PC-9 (cell line): Measurements from ENCODE around the gene DNAI2. TPM values are rescaled to one million over a fixed set of nuclear protein-coding genes. Genes with fewer than 3 reads are reported as not detected.

ENCODE experiments used
- BruUV-seq: library from RNA; stranded (reverse); fragments of 400-500 nt; replicated peaks from 2 replicates; lab custom pipeline; 2021; lab: Mats Ljungman, UMichigan
- CTCF ChIA-PET: fragments of 300-600 bp; sonication (Branson Sonifier 250); formaldehyde crosslinking; loops from one replicate; lab custom pipeline; 2022; ENCODE audit warnings: antibody characterized with exemption; lab: Charles Lee
- POLR2A ChIA-PET: fragments of 300-600 bp; sonication (Branson Sonifier 250); formaldehyde crosslinking; loops from one replicate; lab custom pipeline; 2022; ENCODE audit warnings: antibody characterized with exemption; ENCODE audit not compliant: unreplicated experiment; lab: Charles Lee
- DNase-seq, 2 experiments: peaks; one replicate each; pipeline versions ENCODE4 v3.0.0 to v3.0.0-alpha.2; 2015 to 2022; ENCODE audit warnings: mixed read lengths in 1 of 2
- H2AFZ ChIP-seq: fragments of 200-600 bp; sonication (generic); 2 replicates; pipeline ENCODE4 v1.8.1; 2017; ENCODE audit warnings: antibody characterized with exemption
- H3F3A ChIP-seq: fragments of 200-600 bp; sonication (generic); 2 replicates; pipeline ENCODE4 v1.8.1; 2017; ENCODE audit warnings: antibody characterized with exemption, mild to moderate bottlenecking, low read depth; ENCODE audit not compliant: insufficient read depth
- H3K27ac ChIP-seq: fragments of 200-600 bp; sonication (generic); 2 replicates; pipeline ENCODE4 v1.6.1; 2016; ENCODE audit warnings: mixed run types
- H3K27me3 ChIP-seq: fragments of 200-600 bp; sonication (generic); 2 replicates; pipeline ENCODE4 v1.6.1; 2016; ENCODE audit warnings: low read depth, mixed run types; ENCODE audit not compliant: insufficient read depth
- H3K36me3 ChIP-seq: fragments of 200-600 bp; sonication (generic); 2 replicates; pipeline ENCODE4 v1.6.1; 2016; ENCODE audit warnings: low read depth, mixed run types
- H3K4me1 ChIP-seq: fragments of 200-600 bp; sonication (generic); replicated peaks from 2 replicates; pipeline ENCODE4 v1.6.1; 2016; ENCODE audit warnings: mixed run types; ENCODE audit not compliant: insufficient read depth
- H3K4me2 ChIP-seq: fragments of 200-600 bp; sonication (generic); 2 replicates; pipeline ENCODE4 v1.6.1; 2017; ENCODE audit warnings: mixed run types
- H3K4me3 ChIP-seq: fragments of 200-600 bp; sonication (generic); 2 replicates; pipeline ENCODE4 v1.6.1; 2016; ENCODE audit warnings: mixed run types
- H3K79me2 ChIP-seq: fragments of 200-600 bp; sonication (generic); 2 replicates; pipeline ENCODE4 v1.6.1; 2017; ENCODE audit warnings: low read depth, mixed run types
- H3K9me2 ChIP-seq: fragments of 200-600 bp; sonication (generic); 2 replicates; pipeline ENCODE4 v1.8.1; 2017; ENCODE audit warnings: mild to moderate bottlenecking; ENCODE audit not compliant: insufficient read depth
- H3K9me3 ChIP-seq: fragments of 200-600 bp; sonication (generic); 2 replicates; pipeline ENCODE4 v1.8.1; 2016; ENCODE audit warnings: low read depth; ENCODE audit not compliant: insufficient read depth
- H4K20me1 ChIP-seq: fragments of 200-600 bp; sonication (generic); 2 replicates; pipeline ENCODE4 v1.8.1; 2017; ENCODE audit not compliant: insufficient read depth
- CTCF ChIP-seq: fragments of 200-600 bp; sonication (generic); conservative IDR thresholded peaks from 2 replicates; pipeline ENCODE4 v1.6.1; 2017; ENCODE audit warnings: mixed run types, antibody characterized with exemption, mild to moderate bottlenecking, moderate library complexity
- EZH2 ChIP-seq: fragments of 200-600 bp; sonication (generic); IDR thresholded peaks from 2 replicates; pipeline ENCODE4 v1.8.0; 2017; ENCODE audit warnings: antibody characterized with exemption, low read depth
- intact Hi-C: fragments of 100-400 bp; cut with micrococcal nuclease; formaldehyde crosslinking; loops from one replicate; pipeline ENCODE4 v1.10.0; 2022; ENCODE audit not compliant: unreplicated experiment
- total RNA-seq: library from RNA; stranded (reverse); gene quantifications from 2 replicates; pipeline ENCODE4 v1.2.3, GENCODE V29; 2021

DNAI2 gene
- total RNA-seq, 1 experiment from 2014 or later = not detected

GRCh38 chr17:74336307-74336706 lies 62.3 kb downstream of the DNAI2 start:
- Histone ChIP-seq H3K4me2 (no peak overlapping the region), H3K79me2 (no peaks in the 10 kb centered on the region), H3K4me3 (no peak overlapping the region), H3K4me1 (no peaks in the 10 kb centered on the region), H2AFZ (no peak overlapping the region), H3K9me3 (no peaks in the 10 kb centered on the region), H3K9me2 (no peaks in the 10 kb centered on the region), H3F3A (no peaks in the 10 kb centered on the region), H3K27me3 (peaks cover 91% of the 10 kb centered on the region), H3K36me3 (no peaks in the 10 kb centered on the region), H4K20me1 (no peaks in the 10 kb centered on the region), H3K27ac (no peak overlapping the region)
- no peak for DNase-seq
- TF ChIP-seq CTCF = no peak
- TF ChIP-seq EZH2 = no peak
- BruUV-seq = no TSS peak
- ChIA-PET CTCF (no interaction called here), POLR2A (no interaction called here)
- intact Hi-C loops = no loop called here

DNA sequence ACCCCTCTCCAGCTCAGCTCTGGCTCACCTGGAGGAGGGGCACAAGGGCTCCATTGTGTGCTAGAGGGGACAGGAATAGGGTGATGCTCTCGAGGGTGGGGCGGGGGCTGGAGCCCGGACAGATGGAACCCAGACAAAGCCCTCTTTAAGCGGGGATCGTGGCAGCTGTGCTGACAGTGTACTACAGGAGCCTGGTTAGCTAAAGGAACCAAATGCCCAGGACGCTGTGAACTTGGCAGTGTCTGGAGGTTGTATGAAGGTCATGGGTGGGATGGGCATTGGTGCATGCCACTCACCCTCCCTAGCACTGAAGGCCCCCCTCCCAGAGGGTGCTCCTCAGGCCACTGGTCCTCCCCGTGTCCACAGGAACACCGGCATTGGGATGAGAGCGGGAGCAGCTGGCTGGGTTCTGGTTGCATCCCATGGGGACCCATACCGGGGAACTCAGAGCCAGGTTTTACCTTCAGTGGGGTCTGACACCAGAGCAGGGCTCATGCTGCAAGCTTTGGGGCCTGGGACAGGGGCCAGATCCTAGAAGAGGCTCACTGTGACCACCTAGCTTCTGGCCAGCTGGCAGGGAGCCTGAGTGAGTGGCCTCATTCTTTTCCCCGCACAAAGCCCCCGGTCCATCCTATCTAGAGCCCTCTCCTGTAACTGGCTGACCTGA lies 63.9 kb downstream of the DNAI2 start:
- POLR2A ChIA-PET = no interaction called here
- no peaks in the 10 kb centered on the region for H3K4me1 ChIP-seq
- no peak overlapping the region for H3K27ac ChIP-seq
- no peaks in the 10 kb centered on the region for H3K9me3 ChIP-seq
- no peaks in the 10 kb centered on the region for H3K79me2 ChIP-seq
- no peaks in the 10 kb centered on the region for H3K9me2 ChIP-seq
- no peak overlapping the region for H2AFZ ChIP-seq
- no peak overlapping the region for H3K4me3 ChIP-seq
- no peak for DNase-seq
- CTCF ChIA-PET = no interaction called here
- no peaks in the 10 kb centered on the region for H4K20me1 ChIP-seq
- no peaks in the 10 kb centered on the region for H3K36me3 ChIP-seq
- no peaks in the 10 kb centered on the region for H3F3A ChIP-seq
- H3K4me2 ChIP-seq = no peak overlapping the region
- intact Hi-C loops = no loop called here
- no peak for TF ChIP-seq EZH2
- no peak for TF ChIP-seq CTCF
- peaks cover 96% of the 10 kb centered on the region for H3K27me3 ChIP-seq
- no TSS peak for BruUV-seq

GRCh38 chr17:74339537-74340195 lies 65.6 kb downstream of the DNAI2 start:
- intact Hi-C loops = no loop called here
- Histone ChIP-seq H3K9me2 (no peaks in the 10 kb centered on the region), H3K4me3 (no peak overlapping the region), H3K36me3 (no peaks in the 10 kb centered on the region), H3K79me2 (no peaks in the 10 kb centered on the region), H2AFZ (no peak overlapping the region), H3K27me3 (peaks cover 97% of the 10 kb centered on the region), H3K4me2 (no peak overlapping the region), H3K9me3 (no peaks in the 10 kb centered on the region), H4K20me1 (no peaks in the 10 kb centered on the region), H3K27ac (no peak overlapping the region), H3F3A (no peaks in the 10 kb centered on the region), H3K4me1 (no peaks in the 10 kb centered on the region)
- TF ChIP-seq CTCF (no peak), EZH2 (no peak)
- CTCF ChIA-PET = no interaction called here
- POLR2A ChIA-PET = no interaction called here
- BruUV-seq = no TSS peak
- DNase-seq = no peak
